Liver (tissue), 9 donors: Measurements from ENCODE around the gene SMC6. TPM values are rescaled to one million over a fixed set of nuclear protein-coding genes. Genes with fewer than 3 reads are reported as not detected.

Experiments used
- DNase-seq: peaks from one replicate; pipeline ENCODE4 v3.0.0-alpha.2; 2017; ENCODE audit warnings: low spot score
- H3K27ac ChIP-seq, 2 donors: one replicate each; pipeline ENCODE4 v1.7.0; 2013; ENCODE audit warnings: inconsistent platforms in 2 of 2, low read length in 2 of 2, control low read depth in 1 of 2, low read depth in 1 of 2, mild to moderate bottlenecking in 1 of 2
- H3K27me3 ChIP-seq, 4 donors: one replicate each; pipeline versions ENCODE4 v1.6.1 to v1.7.0; 2013; ENCODE audit warnings: low read length in 3 of 4, inconsistent platforms in 1 of 4, mild to moderate bottlenecking in 1 of 4, moderate library complexity in 1 of 4; ENCODE audit not compliant: control insufficient read depth in 4 of 4, insufficient read depth in 4 of 4
- H3K36me3 ChIP-seq, 4 donors: one replicate each; pipeline versions ENCODE4 v1.6.1 to v1.7.0; 2013; ENCODE audit warnings: low read length in 3 of 4, mild to moderate bottlenecking in 3 of 4, low read depth in 1 of 4, moderate library complexity in 1 of 4; ENCODE audit not compliant: control insufficient read depth in 4 of 4, insufficient read depth in 3 of 4
- H3K4me1 ChIP-seq, 4 donors: one replicate each; pipeline versions ENCODE4 v1.6.1 to v1.7.0; 2013; ENCODE audit warnings: low read length in 3 of 4, mild to moderate bottlenecking in 3 of 4, moderate library complexity in 1 of 4; ENCODE audit not compliant: control insufficient read depth in 4 of 4, insufficient read depth in 4 of 4
- H3K4me3 ChIP-seq, 3 donors: one replicate each; pipeline versions ENCODE4 v1.6.1 to v1.7.0; 2013; ENCODE audit warnings: low read length in 3 of 3, control low read depth in 1 of 3, low read depth in 1 of 3, mild to moderate bottlenecking in 1 of 3
- H3K9ac ChIP-seq, 2 donors: one replicate each; pipeline ENCODE4 v1.7.0; 2013; ENCODE audit warnings: low read length in 2 of 2, mild to moderate bottlenecking in 2 of 2, moderate library complexity in 2 of 2, control low read depth in 1 of 2, low read depth in 1 of 2
- H3K9me3 ChIP-seq, 4 donors: one replicate each; pipeline versions ENCODE4 v1.6.1 to v1.7.0; 2013; ENCODE audit warnings: low read length in 3 of 4; ENCODE audit not compliant: control insufficient read depth in 4 of 4
- ATF3 ChIP-seq: IDR thresholded peaks from 2 replicates; pipeline ENCODE4 v1.6.1; 2016; ENCODE audit warnings: antibody characterized with exemption
- EGR1 ChIP-seq, 2 donors: IDR thresholded peaks; 2 replicates each; pipeline ENCODE4 v1.6.1; 2016 to 2018; ENCODE audit warnings: antibody characterized with exemption in 2 of 2, low read depth in 2 of 2
- FOXA1 ChIP-seq: IDR thresholded peaks from 2 replicates; pipeline ENCODE4 v1.6.1; 2016; ENCODE audit warnings: antibody characterized with exemption
- FOXA2 ChIP-seq: IDR thresholded peaks from 2 replicates; pipeline ENCODE4 v1.6.1; 2016; ENCODE audit warnings: antibody characterized with exemption
- GABPA ChIP-seq, 2 donors: IDR thresholded peaks in 1 of 2; conservative IDR thresholded peaks in 1 of 2; 2 replicates each; pipeline ENCODE4 v1.6.1; 2016; ENCODE audit warnings: antibody characterized with exemption in 2 of 2, mild to moderate bottlenecking in 1 of 2, moderate library complexity in 1 of 2
- HNF4A ChIP-seq, 2 donors: conservative IDR thresholded peaks; 2 replicates each; pipeline ENCODE4 v1.6.1; 2016; ENCODE audit warnings: antibody characterized with exemption in 2 of 2, mild to moderate bottlenecking in 2 of 2
- HNF4G ChIP-seq: IDR thresholded peaks from 2 replicates; pipeline ENCODE4 v1.6.1; 2016; ENCODE audit warnings: antibody characterized with exemption
- JUND ChIP-seq, 2 donors: IDR thresholded peaks; 2 replicates each; pipeline ENCODE4 v1.6.1; 2016; ENCODE audit warnings: antibody characterized with exemption in 2 of 2
- MAX ChIP-seq: IDR thresholded peaks from 2 replicates; pipeline ENCODE4 v1.6.1; 2016; ENCODE audit warnings: antibody characterized with exemption
- NR2F2 ChIP-seq: IDR thresholded peaks from 2 replicates; pipeline ENCODE4 v1.6.1; 2016; ENCODE audit warnings: antibody characterized with exemption
- RAD21 ChIP-seq, 2 donors: IDR thresholded peaks; 2 replicates each; pipeline ENCODE4 v1.6.1; 2016; ENCODE audit warnings: antibody characterized with exemption in 2 of 2, mild to moderate bottlenecking in 2 of 2
- REST ChIP-seq: IDR thresholded peaks from 2 replicates; pipeline ENCODE4 v1.6.1; 2016; ENCODE audit warnings: antibody characterized with exemption, mild to moderate bottlenecking
- RXRA ChIP-seq, 2 donors: IDR thresholded peaks; 2 replicates each; pipeline ENCODE4 v1.6.1; 2017 to 2018; ENCODE audit warnings: antibody characterized with exemption in 2 of 2, mild to moderate bottlenecking in 1 of 2
- TAF1 ChIP-seq: conservative IDR thresholded peaks from 2 replicates; pipeline ENCODE4 v1.6.1; 2016; ENCODE audit warnings: antibody characterized with exemption, mild to moderate bottlenecking
- YY1 ChIP-seq: IDR thresholded peaks from 2 replicates; pipeline ENCODE4 v1.6.1; 2016; ENCODE audit warnings: antibody characterized with exemption, mild to moderate bottlenecking
- WGBS: extraction: QIAGEN DNeasy Blood & Tissue Kit; methylation state at CpG from one replicate; pipeline ENCODE4 v1.1.7; 2013; 5-methylcytosine and 5-hydroxymethylcytosine counted together
- polyA plus RNA-seq, 2 donors: library from polyadenylated mRNA; stranded (reverse) in 1 of 2; unstranded in 1 of 2; fragments of 200-250 nt in 1 of 2; fragments of >200 nt in 1 of 2; fragmentation: Nextera tagmentation in 1 of 2; extraction: Ambion mirVana in 1 of 2; gene quantifications; one replicate each; pipeline versions ENCODE4 v1.2.1 to v1.2.3, GENCODE V29; 2013 to 2015
- total RNA-seq, 2 donors: library from RNA; depleted of rRNA; stranded (reverse); fragments of >200 nt; gene quantifications; one replicate each; pipeline ENCODE4 v1.2.3, GENCODE V29; 2014
- donor health status: healthy.
- donor health status: healthy.
- donor health status: healthy.
- donor health status: healthy.
- donor health status: healthy.

SMC6 gene
- total and polyA plus RNA-seq, 4 donors, result 2.6 to 22.3 (median 11.0) TPM

GRCh38 chr2:17672583-17673317, 80.9 kb downstream of the SMC6 start:
- Histone ChIP-seq H3K4me1 (no peaks in the 10 kb centered on the region), H3K36me3 (peaks cover 0 to 31% (median 24%) of the 10 kb centered on the region in 4 donors), H3K9ac (no peak overlapping the region), H3K27ac (no peak overlapping the region), H3K4me3 (no peak overlapping the region), H3K27me3 (no peaks in the 10 kb centered on the region), H3K9me3 (no peaks in the 10 kb centered on the region)
- no peak for TF ChIP-seq FOXA1
- TF ChIP-seq ATF3, result no peak
- no peak for TF ChIP-seq MAX
- TF ChIP-seq EGR1 (IDR thresholded peaks at IDR 0.05; ENCODE audit: low read depth in 2 of 2), result no peak
- no peak for TF ChIP-seq NR2F2
- no peak for DNase-seq
- 83% methylated on average over 7 of the region's 7 CpGs for WGBS

- peaks cover 3 to 42% (median 28%) of the 10 kb centered on the region in 4 donors for H3K36me3 ChIP-seq
- 90% methylated on average over 1 of the region's 1 CpG for WGBS
- H3K4me3 ChIP-seq, result no peak overlapping the region
- no peaks in the 10 kb centered on the region for H3K9me3 ChIP-seq
- no peak overlapping the region for H3K9ac ChIP-seq
- H3K27ac ChIP-seq, result no peak overlapping the region
- H3K27me3 ChIP-seq, result no peaks in the 10 kb centered on the region
- H3K4me1 ChIP-seq, result no peaks in the 10 kb centered on the region
- no peak for DNase-seq
- TF ChIP-seq RAD21 (IDR thresholded peaks at IDR 0.05), result no peak
- TF ChIP-seq MAX, result no peak
These were observed 85.7 kb downstream of the SMC6 start for GRCh38 chr2:17667898-17668297.

GRCh38 chr2:17664534-17664933, 89.1 kb downstream of the SMC6 start:
- Histone ChIP-seq H3K27me3 (no peaks in the 10 kb centered on the region), H3K9ac (no peak overlapping the region), H3K4me3 (no peak overlapping the region), H3K27ac (no peak overlapping the region), H3K36me3 (peaks cover 3 to 37% (median 24%) of the 10 kb centered on the region in 4 donors), H3K9me3 (no peaks in the 10 kb centered on the region), H3K4me1 (no peaks in the 10 kb centered on the region)
- no peak for DNase-seq
- WGBS, result 97% methylated on average over 1 of the region's 1 CpG
- TF ChIP-seq JUND (IDR thresholded peaks at IDR 0.05), result no peak
- TF ChIP-seq GABPA (IDR thresholded peaks at IDR 0.05 in 1 of 2, conservative IDR thresholded peaks at IDR 0.05 in 1 of 2), result no peak
- no peak for TF ChIP-seq TAF1

- Histone ChIP-seq H3K4me1 (no peaks in the 10 kb centered on the region), H3K4me3 (no peak overlapping the region), H3K36me3 (peaks cover 5 to 26% (median 18%) of the 10 kb centered on the region in 4 donors), H3K9me3 (no peaks in the 10 kb centered on the region), H3K27me3 (no peaks in the 10 kb centered on the region), H3K27ac (no peak overlapping the region), H3K9ac (no peak overlapping the region)
- 93% methylated on average over 1 of the region's 1 CpG for WGBS
- no peak for DNase-seq
- TF ChIP-seq TAF1 (no peak), FOXA2 (no peak), NR2F2 (no peak), YY1 (no peak), FOXA1 (no peak), GABPA (IDR thresholded peaks at IDR 0.05 in 1 of 2, conservative IDR thresholded peaks at IDR 0.05 in 1 of 2) (no peak), EGR1 (IDR thresholded peaks at IDR 0.05; ENCODE audit: low read depth in 2 of 2) (no peak), JUND (IDR thresholded peaks at IDR 0.05) (no peak), RXRA (IDR thresholded peaks at IDR 0.05) (no peak), MAX (no peak), HNF4G (no peak), REST (no peak), ATF3 (no peak), HNF4A (conservative IDR thresholded peaks at IDR 0.05) (no peak)
These were observed 90.9 kb downstream of the SMC6 start for GRCh38 chr2:17662723-17663122.
